ENCODE results near the gene DDX27.
"Not testable (repeated sequence)": the region's sequence is repeated elsewhere in the genome, so short reads cannot be mapped to it uniquely, and the experiment has no call there.

The DDX27 gene, protein sequence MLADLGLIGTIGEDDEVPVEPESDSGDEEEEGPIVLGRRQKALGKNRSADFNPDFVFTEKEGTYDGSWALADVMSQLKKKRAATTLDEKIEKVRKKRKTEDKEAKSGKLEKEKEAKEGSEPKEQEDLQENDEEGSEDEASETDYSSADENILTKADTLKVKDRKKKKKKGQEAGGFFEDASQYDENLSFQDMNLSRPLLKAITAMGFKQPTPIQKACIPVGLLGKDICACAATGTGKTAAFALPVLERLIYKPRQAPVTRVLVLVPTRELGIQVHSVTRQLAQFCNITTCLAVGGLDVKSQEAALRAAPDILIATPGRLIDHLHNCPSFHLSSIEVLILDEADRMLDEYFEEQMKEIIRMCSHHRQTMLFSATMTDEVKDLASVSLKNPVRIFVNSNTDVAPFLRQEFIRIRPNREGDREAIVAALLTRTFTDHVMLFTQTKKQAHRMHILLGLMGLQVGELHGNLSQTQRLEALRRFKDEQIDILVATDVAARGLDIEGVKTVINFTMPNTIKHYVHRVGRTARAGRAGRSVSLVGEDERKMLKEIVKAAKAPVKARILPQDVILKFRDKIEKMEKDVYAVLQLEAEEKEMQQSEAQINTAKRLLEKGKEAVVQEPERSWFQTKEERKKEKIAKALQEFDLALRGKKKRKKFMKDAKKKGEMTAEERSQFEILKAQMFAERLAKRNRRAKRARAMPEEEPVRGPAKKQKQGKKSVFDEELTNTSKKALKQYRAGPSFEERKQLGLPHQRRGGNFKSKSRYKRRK

GRCh38 chr20:49219091-49219923 lies at the start of gene DDX27:
DDX27 (plus strand) TSS chr20:49219416; CDS start chr20:49219449, 33 bp downstream.
- peak; percentile 92 to 94 for DNase-seq (ENCODE audit: low read depth in 2 of 2)

DNA sequence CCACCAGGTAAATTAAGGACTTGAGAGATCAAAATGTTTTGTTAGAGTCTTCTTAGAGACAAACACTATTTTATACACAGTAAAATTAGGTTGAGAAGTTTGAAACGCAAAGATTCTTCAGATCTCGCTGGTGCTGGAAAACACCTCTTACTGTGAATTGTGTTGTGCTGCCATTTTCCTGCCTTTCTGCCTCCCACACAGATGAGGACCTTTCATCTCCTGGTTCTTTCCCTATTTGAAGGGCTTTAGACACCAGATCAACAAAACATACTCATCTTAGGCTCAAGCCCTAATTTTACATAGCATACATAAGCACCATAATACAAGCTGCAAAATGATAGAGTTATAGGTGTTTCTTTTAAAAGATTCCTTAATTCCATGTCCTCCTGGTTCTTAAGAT lies 49.7 kb upstream of the DDX27 start:
- DNase-seq (ENCODE audit: low read depth in 2 of 2), result no peak

DNA sequence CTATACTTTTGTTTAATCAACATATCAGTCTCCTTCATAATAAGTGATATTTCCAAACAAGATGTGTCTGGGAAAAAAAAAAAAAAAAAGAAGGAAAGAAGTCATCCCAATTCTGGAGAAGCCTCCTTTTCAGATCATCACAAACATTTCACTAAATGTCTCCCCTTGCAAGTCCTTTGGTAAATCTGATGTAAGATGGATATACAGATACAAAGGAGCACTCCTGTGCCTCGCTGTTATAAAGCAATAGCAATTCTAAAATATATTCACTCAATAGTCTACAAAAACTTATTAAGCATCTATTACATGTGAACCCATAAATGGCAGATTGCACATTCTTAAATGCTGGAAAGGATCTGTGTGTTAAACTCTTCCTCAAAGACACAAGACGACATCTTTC lies 48.5 kb upstream of the DDX27 start:
- DNase-seq (ENCODE audit: low read depth in 2 of 2), result no peak

GRCh38 chr20:49171909-49172308 lies 47.3 kb upstream of the DDX27 start:
- no peak for DNase-seq (ENCODE audit: low read depth in 2 of 2)

DNA sequence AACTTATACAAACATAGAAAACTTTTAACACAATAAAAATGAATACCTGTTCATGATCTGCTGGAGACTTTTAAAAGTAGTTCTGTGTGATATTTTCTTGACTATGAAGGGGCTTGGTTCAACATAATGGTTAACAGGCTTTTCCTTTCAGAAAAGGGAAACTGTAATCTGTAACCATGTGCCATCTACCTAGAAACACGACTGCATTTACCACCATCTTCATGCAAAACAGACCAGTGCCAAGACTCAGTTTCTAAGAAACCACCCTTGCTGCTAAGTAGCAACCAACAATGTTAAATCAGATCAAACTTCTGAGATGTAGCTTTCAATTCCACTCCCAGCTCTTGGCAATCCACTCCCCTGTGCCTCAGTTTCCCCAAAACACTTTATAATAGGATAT lies 46.8 kb upstream of the DDX27 start:
- no peak for DNase-seq (ENCODE audit: low read depth in 2 of 2)

GRCh38 chr20:49174183-49174582 lies 45.0 kb upstream of the DDX27 start:
- no peak for DNase-seq (ENCODE audit: low read depth in 2 of 2)

DNA sequence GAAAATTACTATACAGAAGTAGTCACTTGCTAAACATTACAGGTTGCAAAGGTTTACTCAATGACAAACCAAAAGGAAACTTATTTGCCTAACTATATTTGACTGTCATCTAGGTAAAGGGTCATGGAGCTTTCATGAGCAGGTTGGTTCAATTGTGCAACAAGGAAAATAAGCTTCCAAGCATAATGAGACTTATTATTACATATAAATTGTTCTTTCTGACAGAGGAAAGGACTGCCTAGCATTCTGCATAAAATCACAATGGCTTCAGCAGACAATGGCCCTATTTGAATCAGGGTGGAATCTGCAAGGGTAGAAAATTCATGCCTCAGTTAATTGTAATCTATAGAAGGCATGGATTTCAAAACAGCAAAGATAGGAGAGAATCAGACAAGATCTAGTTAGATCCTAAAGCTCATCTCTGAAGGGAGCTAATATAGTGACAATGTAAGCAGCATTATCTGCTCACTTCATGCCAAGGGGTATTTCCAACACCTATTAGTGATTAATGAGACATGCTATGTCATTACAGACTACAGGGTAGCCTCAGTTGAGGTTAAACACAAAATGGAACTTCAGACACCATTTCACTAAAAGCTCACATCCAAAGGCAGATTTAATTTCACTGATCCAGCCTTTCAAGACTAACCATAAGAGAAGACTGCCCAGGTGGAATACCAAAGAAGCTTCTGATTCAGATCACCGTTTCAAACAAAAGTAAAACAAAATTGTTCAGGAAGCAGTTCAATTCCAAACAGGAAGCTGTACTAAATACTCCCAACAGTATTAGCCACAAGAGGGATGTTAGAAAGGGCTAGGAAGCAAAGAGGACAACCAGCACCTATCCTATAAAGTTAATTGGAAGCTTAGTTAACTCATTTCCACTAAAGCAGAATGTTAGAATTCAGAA lies 39.6 kb upstream of the DDX27 start:
- no peak for DNase-seq (ENCODE audit: low read depth in 2 of 2)

GRCh38 chr20:49181265-49181877 lies 37.8 kb upstream of the DDX27 start:
- no peak for DNase-seq (ENCODE audit: low read depth in 2 of 2)

- DNase-seq (ENCODE audit: low read depth in 2 of 2), result no peak
Measured at GRCh38 chr20:49183444-49183843, 35.8 kb upstream of the DDX27 start.

GRCh38 chr20:49184084-49184501 lies 35.1 kb upstream of the DDX27 start:
- not testable (repeated sequence) for DNase-seq (ENCODE audit: low read depth in 2 of 2)

- no peak for DNase-seq (ENCODE audit: low read depth in 2 of 2)
Measured at GRCh38 chr20:49184691-49185070, 34.5 kb upstream of the DDX27 start.

DNA sequence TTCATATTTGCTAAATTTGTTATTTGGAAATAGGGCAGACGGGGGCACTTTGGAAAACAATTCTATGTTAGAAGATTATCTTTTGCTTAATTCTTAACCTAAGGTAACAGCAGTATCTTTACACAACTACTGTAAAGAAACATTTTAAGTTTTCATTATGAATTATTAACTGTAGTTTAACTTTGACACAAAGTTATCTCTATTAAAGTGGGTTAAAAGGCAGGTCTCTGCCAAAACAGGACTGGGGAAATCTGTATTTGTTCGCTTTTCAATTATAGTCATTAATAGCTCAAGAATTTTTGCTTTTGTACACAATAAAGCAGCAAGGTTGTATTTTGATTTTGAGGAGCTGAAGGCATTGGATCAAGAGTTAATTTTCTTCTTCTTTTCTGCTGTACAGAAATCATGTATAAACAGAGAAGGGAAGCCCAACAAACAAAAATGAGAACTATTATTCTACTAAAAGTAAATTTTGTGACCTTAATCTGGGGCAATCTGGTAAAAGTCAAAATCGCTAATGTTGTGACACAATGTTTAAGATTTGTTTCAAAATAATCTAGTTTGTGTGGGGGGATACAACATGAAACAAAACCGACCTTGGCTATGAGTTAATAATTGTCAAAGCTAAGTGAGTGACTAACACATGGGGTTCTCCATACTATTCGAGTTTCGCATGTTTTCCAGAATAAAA lies 34.0 kb upstream of the DDX27 start:
- DNase-seq (ENCODE audit: low read depth in 2 of 2), result no peak

- DNase-seq (ENCODE audit: low read depth in 2 of 2), result peak; percentile 50 to 51
Measured at GRCh38 chr20:49186535-49187329, 32.5 kb upstream of the DDX27 start.

DNA sequence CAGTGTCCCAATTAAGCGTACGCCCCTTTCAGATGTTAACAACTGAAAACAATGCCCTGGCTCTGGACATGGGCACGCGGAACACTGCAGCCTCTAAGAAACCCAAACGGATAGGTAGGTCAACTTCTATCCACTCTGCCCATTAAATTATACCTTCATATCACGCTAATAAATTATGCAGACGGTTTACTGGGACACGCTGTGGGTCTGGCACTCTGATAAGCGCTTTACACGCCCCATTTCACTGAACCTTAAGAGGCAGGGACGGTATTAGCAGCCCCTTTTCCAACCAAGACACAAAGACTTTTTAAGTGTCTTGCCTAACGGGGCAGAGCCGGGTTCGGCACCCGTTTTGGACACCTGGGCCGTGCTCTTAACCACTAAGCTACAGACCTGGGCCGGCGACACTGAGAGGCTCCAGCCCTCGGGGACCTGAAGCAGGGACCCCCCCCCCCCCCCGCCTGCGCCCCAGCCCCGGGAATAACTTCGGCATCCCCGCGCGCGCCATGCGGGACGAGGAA lies 31.8 kb upstream of the DDX27 start:
- no peak for DNase-seq (ENCODE audit: low read depth in 2 of 2)

DNA sequence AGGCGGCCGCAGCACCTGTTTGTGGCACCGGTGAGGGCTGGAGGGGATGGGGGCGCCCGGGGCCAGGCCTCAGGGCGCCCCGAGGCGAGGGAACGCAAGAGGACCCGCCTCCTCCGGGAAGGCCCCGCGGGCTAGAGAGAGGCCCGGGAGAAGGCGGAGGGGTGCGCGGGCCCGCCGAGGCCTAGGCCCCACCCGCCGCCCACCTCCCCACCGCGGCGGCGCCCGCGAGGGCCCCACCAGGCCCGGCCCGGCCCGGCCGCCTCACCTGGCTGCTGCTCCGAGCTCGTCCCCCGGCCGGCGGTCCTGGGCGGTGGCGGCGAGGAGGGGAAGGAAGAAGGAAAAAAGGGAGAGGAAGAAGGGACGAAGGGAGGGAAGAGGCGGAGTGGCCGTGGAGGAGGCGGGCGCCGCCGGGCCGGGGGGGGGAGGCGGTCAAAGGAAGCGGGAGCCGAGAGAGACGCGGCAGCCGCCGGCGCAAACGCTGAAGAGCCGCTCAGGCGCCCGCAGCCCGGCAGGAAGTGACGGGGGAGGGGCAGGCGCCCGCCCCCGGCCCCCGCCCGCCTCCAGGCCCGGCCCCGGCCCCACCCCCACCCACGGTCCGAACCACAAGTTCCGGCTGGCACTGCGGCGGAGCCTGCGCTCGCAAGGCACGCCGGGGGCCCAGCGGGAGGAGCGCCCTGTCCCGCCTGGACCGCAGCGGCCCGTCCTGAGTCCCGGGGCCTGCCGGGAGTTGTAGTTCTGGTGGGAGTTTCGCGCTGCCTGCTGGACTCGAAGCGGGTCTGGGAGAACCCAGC lies 31.2 kb upstream of the DDX27 start, which contains the start of gene STAU1:
STAU1 (minus strand) TSS at position 484 of the 791 bp plus-strand sequence. CDS start 22,133 bp downstream, outside the sequence.
- DNase-seq (ENCODE audit: low read depth in 2 of 2), result peak; percentile 86

GRCh38 chr20:49192944-49193518 lies 26.2 kb upstream of the DDX27 start:
- DNase-seq (ENCODE audit: low read depth in 2 of 2), result not testable (repeated sequence)

DNA sequence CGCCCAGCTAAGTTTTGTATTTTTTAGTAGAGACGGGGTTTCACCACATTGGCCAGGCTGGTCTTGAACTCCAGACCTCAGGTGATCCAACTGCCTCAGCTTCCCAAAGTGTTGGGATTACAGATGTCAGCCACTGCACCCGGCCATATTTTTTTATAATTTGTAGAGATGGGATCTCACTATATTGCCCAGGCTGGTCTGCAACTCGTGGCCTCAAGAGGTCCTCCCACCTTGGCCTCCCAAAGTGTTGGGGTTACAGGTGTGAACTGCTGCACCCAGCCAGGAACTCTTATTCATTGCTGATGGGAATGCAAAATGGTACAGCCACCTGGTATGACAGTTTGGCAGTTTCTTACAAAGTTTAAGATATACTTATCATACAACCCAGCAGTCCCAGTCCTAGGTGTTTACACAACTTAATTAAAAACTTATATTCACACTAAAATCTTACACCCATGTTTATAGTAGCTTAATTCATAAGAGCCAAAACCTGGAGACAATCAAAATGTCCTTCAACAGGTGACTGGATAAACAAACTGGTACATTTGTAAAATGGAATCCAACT lies 19.4 kb upstream of the DDX27 start:
- no peak for DNase-seq (ENCODE audit: low read depth in 2 of 2)

Data from activated CD4-positive, alpha-beta T cell treated with anti-CD3 and anti-CD28 coated beads for 24 hours (primary cell).